Mononuclear cell (primary cell): ENCODE data around the gene SPINDOC. TPM values are rescaled to one million over a fixed set of nuclear protein-coding genes. Genes with fewer than 3 reads are reported as not detected.

ENCODE experiments used
- H3K27me3 ChIP-seq: 2 replicates; pipeline ENCODE4 v1.6.0; 2011; ENCODE audit warnings: low read length, control low read depth; ENCODE audit not compliant: insufficient read depth
- H3K4me1 ChIP-seq: 2 replicates; pipeline ENCODE4 v1.5.1; 2011; ENCODE audit warnings: mild to moderate bottlenecking, low read length, control low read depth; ENCODE audit not compliant: insufficient read depth
- H3K4me3 ChIP-seq: 2 replicates; pipeline ENCODE4 v1.5.1; 2011; ENCODE audit warnings: mild to moderate bottlenecking, low read length, moderate library complexity
- H3K9me3 ChIP-seq: 2 replicates; pipeline ENCODE4 v1.5.1; 2011; ENCODE audit warnings: low read depth, mild to moderate bottlenecking, control low read depth, low read length
- total RNA-seq: library from RNA; depleted of rRNA; stranded (reverse); fragments of >200 nt; gene quantifications from one replicate; pipeline ENCODE4 v1.2.3, GENCODE V29; 2012

Gene SPINDOC
- total RNA-seq, 1 donor: 3.0 TPM

DNA sequence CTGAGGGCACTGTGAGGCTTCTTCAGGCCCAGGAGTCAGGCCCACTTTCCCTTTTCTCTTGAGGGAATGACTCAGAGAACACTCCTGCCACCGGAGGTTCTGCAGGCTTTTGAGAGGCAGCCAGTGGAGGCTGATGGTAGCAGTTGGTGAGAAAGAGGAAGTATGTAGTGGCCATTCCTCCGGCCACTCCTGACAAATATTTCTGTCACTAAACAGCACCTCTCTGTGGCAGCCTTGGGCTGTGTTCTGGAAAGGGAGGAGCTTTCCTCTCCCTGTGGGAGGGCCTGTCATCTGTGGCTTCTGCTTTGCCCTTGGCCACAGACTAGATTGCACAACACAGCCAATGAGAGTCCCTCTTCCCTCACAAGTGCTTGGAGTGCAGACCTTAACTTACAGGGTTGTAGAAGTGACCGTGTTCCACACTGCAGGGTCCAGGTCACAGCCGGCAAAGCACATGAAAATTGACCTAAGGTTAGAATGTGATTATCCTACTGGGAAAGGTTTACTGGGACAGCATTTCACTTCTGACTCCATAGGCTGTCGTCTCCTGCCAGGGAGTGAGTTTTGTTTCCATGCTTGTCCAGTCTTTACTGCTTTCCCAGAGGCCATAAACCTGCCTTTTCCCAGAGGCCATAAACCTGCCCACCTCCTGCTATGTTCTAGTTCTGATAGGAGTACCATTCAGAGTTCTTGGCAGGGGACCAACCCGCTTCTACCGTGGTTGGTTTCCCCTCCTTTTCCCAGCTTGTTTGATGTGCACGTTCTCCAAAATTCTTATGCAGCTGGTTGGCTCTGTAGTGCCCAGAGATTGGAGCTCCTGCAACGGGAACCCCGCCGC, 58.9 kb downstream of the SPINDOC start:
- no peak overlapping the region for H3K4me3 ChIP-seq
- H3K4me1 ChIP-seq: peaks cover 81% of the 10 kb centered on the region

DNA sequence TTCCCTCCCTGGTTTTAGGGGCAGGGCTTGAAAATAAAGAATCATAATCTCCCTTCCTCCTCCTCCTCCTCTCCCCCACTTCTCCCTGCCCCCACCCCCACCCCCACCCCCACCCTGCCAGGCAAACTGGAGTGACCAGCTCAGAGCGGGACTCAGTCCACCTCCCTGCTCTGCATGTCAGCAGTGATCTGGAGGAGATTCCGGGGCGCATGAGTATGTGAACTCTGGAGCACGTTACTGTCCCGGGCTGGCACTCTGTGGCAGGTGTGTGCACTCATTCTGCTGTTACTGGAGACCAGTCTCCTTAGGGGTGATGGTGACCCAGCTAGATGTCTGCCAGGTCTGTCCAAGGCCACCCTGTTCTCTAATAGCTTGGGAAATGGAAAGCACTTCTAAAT, 59.5 kb downstream of the SPINDOC start:
- Histone ChIP-seq H3K27me3 (no peaks in the 10 kb centered on the region), H3K4me1 (peaks cover 75% of the 10 kb centered on the region), H3K4me3 (no peak overlapping the region), H3K9me3 (no peaks in the 10 kb centered on the region)

More for the DNA sequence above, 58.9 kb downstream of the SPINDOC start:
- Histone ChIP-seq H3K27me3 (no peaks in the 10 kb centered on the region), H3K9me3 (no peaks in the 10 kb centered on the region)

DNA sequence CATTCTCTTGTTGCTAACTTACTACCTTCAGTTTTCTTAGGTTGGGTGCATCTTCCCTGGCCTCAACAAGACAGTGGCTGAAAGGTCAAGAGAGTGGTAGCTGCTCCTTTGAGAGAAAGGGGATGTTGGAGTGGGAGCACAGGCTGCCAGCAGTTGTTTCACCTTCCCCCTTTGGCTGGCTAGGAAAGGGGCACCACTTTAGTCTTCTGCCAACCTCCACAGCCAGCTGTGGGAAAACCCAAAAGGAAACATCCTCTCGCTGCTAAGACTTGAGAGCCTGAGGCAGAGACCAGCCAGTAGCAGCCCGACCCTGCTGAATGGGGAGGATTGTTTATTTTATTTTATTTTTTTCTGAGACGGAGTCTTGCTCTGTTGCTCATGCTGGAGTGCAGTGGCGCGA, 60.1 kb downstream of the SPINDOC start:
- peaks cover 70% of the 10 kb centered on the region for H3K4me1 ChIP-seq
- H3K9me3 ChIP-seq: no peaks in the 10 kb centered on the region
- no peaks in the 10 kb centered on the region for H3K27me3 ChIP-seq
- no peak overlapping the region for H3K4me3 ChIP-seq

DNA sequence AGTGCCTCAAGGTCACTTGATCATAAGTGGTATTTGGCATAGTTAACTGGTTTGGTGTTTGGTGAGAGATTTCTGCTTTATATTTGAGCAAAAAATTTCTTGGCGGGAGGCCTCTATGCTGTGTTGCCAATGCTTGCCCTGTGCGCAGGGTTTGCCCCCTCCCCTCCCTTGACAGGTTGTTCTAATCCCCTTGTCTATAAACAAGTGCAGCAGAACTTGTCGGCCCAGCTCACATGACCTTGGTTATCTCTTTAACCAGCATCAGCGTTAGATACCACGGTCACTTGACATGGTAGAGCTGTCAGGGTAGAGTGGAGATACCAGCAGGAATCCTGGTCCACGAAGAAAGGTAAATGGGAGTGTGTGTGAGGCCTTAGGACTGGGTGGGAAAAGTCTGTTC, 61.3 kb downstream of the SPINDOC start:
- Histone ChIP-seq H3K9me3 (no peaks in the 10 kb centered on the region), H3K4me3 (no peak overlapping the region), H3K27me3 (no peaks in the 10 kb centered on the region), H3K4me1 (peaks cover 61% of the 10 kb centered on the region)

DNA sequence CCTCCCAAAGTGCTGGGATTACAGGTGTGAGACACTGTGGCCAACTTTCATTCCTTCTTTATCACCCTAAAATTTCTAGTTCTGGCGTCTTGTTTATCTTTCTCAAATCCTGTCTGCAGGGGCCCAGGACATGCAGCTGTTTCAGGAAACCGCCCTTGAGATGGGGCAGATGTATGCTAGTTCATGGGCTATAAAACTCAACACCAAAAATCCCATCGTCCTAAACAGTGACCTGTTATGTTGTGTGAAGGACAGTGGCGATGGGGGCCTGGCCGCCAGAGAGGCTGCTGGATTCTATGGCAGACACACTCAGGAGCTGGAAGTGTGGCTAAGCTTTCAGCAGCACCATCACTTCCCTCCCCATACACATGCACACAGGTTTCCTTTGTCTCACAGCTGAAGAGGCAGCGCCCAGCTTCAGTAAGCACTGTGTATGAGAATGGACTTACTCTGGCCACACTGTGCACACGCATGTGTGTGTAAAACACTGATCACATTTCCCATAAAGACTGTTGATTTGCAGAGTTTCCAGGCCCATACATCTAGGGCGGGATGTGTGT, 62.3 kb downstream of the SPINDOC start:
- peaks cover 61% of the 10 kb centered on the region for H3K4me1 ChIP-seq
- H3K4me3 ChIP-seq: no peak overlapping the region
- no peaks in the 10 kb centered on the region for H3K27me3 ChIP-seq
- no peaks in the 10 kb centered on the region for H3K9me3 ChIP-seq

DNA sequence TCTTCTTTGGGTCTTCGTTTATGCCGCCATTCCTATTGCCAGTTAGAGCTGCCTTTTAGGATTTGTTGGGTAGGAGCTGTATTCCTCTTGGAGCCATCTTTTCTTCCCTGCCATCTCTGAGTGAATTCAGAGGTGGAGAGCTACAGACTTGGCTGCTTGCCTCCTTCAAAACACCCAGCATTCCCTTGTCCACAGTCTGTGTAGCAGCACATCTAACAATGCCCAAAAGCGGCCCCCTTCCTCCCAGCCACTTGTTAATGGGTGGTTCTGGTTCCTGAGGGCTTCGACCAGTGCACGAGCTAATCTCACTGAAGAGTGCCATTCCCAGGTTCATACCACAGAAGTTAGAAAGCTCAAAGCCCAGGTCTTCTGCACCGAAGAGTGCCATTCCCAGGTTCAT, 63.4 kb downstream of the SPINDOC start:
- Histone ChIP-seq H3K27me3 (no peaks in the 10 kb centered on the region), H3K4me3 (no peak overlapping the region), H3K9me3 (no peaks in the 10 kb centered on the region), H3K4me1 (peaks cover 59% of the 10 kb centered on the region)

Other genes starting within 250 kb of the SPINDOC start
- 2.8 TPM for gene PLAAT3, start 199.0 kb upstream of the SPINDOC start, total RNA-seq
- gene ATL3, start 142.1 kb upstream of the SPINDOC start, total RNA-seq: 29.8 TPM
- 65.1 TPM for gene RTN3, start 132.0 kb upstream of the SPINDOC start, total RNA-seq
- gene ZFTA, start 44.7 kb upstream of the SPINDOC start, total RNA-seq: 2.6 TPM
- gene MARK2, start 25.7 kb downstream of the SPINDOC start, total RNA-seq: 19.4 TPM
- gene RCOR2, start 103.7 kb downstream of the SPINDOC start, total RNA-seq: not detected
- gene NAA40, start 125.5 kb downstream of the SPINDOC start, total RNA-seq: 5.2 TPM
- gene COX8A, start 161.2 kb downstream of the SPINDOC start, total RNA-seq: 173 TPM
- gene OTUB1, start 173.0 kb downstream of the SPINDOC start, total RNA-seq: 33.6 TPM
- not detected for gene FLRT1, start 222.5 kb downstream of the SPINDOC start, total RNA-seq